Activated T-cell treated with anti-CD3 and anti-CD28 coated beads, Interleukin-2, amount 50 U/mL, for 72 hours (primary cell): ENCODE data around the gene MGLL. TPM values are rescaled to one million over a fixed set of nuclear protein-coding genes. Genes with fewer than 3 reads are reported as not detected.

ENCODE experiments used
- ATAC-seq, 2 donors: fragments of 150-1000 bp; cut with Tn5 transposase; replicated peaks in 1 of 2; 2 replicates each; pipeline ENCODE4 v1.10.0; 2021; ENCODE audit warnings: moderate library complexity in 2 of 2, mild to moderate bottlenecking in 1 of 2
- DNase-seq, 2 donors: peaks; one replicate each; pipeline ENCODE4 v3.0.0; 2021 to 2022; ENCODE audit warnings: mixed read lengths in 1 of 2
- H3K27ac Mint-ChIP-seq: one replicate; pipeline ENCODE4 v1.8.0; 2022; ENCODE audit warnings: mild to moderate bottlenecking, moderate library complexity, mixed read lengths
- H3K27me3 Mint-ChIP-seq: one replicate; pipeline ENCODE4 v1.8.0; 2022; ENCODE audit warnings: low read depth, mixed read lengths
- H3K36me3 Mint-ChIP-seq, 2 donors: one replicate each; pipeline ENCODE4 v1.8.0; 2022; ENCODE audit warnings: mixed read lengths in 2 of 2, mild to moderate bottlenecking in 1 of 2; ENCODE audit not compliant: insufficient read depth in 2 of 2
- H3K4me1 Mint-ChIP-seq: one replicate; pipeline ENCODE4 v1.8.0; 2022; ENCODE audit warnings: low read depth, mixed read lengths
- H3K4me3 Mint-ChIP-seq, 2 donors: one replicate each; pipeline ENCODE4 v1.8.0; 2022; ENCODE audit warnings: mild to moderate bottlenecking in 2 of 2, mixed read lengths in 2 of 2, moderate library complexity in 2 of 2
- H3K9me3 Mint-ChIP-seq, 2 donors: one replicate each; pipeline ENCODE4 v1.8.0; 2022; ENCODE audit warnings: mixed read lengths in 2 of 2
- total RNA-seq, 2 donors: library from RNA; stranded (reverse); gene quantifications; one replicate each; pipeline ENCODE4 v1.2.3, GENCODE V29; 2022

The MGLL gene
- total RNA-seq, 2 donors from 2014 or later, result 1.7 to 2.3 TPM

- ATAC-seq, result no peak
Measured at GRCh38 chr3:127716384-127716783, 105.9 kb downstream of the MGLL start.

GRCh38 chr3:127715532-127715931, 106.8 kb downstream of the MGLL start:
- no peaks in the 10 kb centered on the region for H3K4me1 Mint-ChIP-seq
- peaks cover 8% of the 10 kb centered on the region for H3K27me3 Mint-ChIP-seq
- no peaks in the 10 kb centered on the region for H3K36me3 Mint-ChIP-seq
- no peaks in the 10 kb centered on the region for H3K9me3 Mint-ChIP-seq
- DNase-seq, result no peak
- ATAC-seq, result no peak
- H3K27ac Mint-ChIP-seq, result no peak overlapping the region
- H3K4me3 Mint-ChIP-seq, result no peak overlapping the region

More at GRCh38 chr3:127716384-127716783, 105.9 kb downstream of the MGLL start:
- H3K36me3 Mint-ChIP-seq, result no peaks in the 10 kb centered on the region
- H3K9me3 Mint-ChIP-seq, result no peaks in the 10 kb centered on the region
- H3K27me3 Mint-ChIP-seq, result peaks cover 8% of the 10 kb centered on the region
- no peak overlapping the region for H3K4me3 Mint-ChIP-seq
- H3K27ac Mint-ChIP-seq, result no peak overlapping the region
- H3K4me1 Mint-ChIP-seq, result no peaks in the 10 kb centered on the region
- DNase-seq, result no peak

GRCh38 chr3:127714866-127715265, 107.4 kb downstream of the MGLL start:
- H3K27ac Mint-ChIP-seq, result no peak overlapping the region
- DNase-seq (no peak), ATAC-seq (no peak)
- no peaks in the 10 kb centered on the region for H3K36me3 Mint-ChIP-seq
- no peaks in the 10 kb centered on the region for H3K4me1 Mint-ChIP-seq
- no peaks in the 10 kb centered on the region for H3K9me3 Mint-ChIP-seq
- H3K4me3 Mint-ChIP-seq, result no peak overlapping the region
- H3K27me3 Mint-ChIP-seq, result peaks cover 8% of the 10 kb centered on the region

- H3K27ac Mint-ChIP-seq, result no peak overlapping the region
- peaks cover 8% of the 10 kb centered on the region for H3K27me3 Mint-ChIP-seq
- ATAC-seq (no peak), DNase-seq (no peak)
- H3K4me1 Mint-ChIP-seq, result no peaks in the 10 kb centered on the region
- H3K4me3 Mint-ChIP-seq, result no peak overlapping the region
- no peaks in the 10 kb centered on the region for H3K36me3 Mint-ChIP-seq
- no peaks in the 10 kb centered on the region for H3K9me3 Mint-ChIP-seq
Measured at GRCh38 chr3:127714125-127714571, 108.2 kb downstream of the MGLL start.

- DNase-seq (no peak), ATAC-seq (no peak)
- H3K36me3 Mint-ChIP-seq, result no peaks in the 10 kb centered on the region
- H3K27me3 Mint-ChIP-seq, result peaks cover 8% of the 10 kb centered on the region
- no peak overlapping the region for H3K27ac Mint-ChIP-seq
- no peaks in the 10 kb centered on the region for H3K4me1 Mint-ChIP-seq
- no peak overlapping the region for H3K4me3 Mint-ChIP-seq
- no peaks in the 10 kb centered on the region for H3K9me3 Mint-ChIP-seq
Measured at GRCh38 chr3:127712881-127713771, 109.2 kb downstream of the MGLL start.

GRCh38 chr3:127712461-127712860, 109.9 kb downstream of the MGLL start:
- Mint-ChIP-seq H3K27me3 (peaks cover 8% of the 10 kb centered on the region), H3K9me3 (no peaks in the 10 kb centered on the region), H3K4me1 (no peaks in the 10 kb centered on the region), H3K27ac (no peak overlapping the region), H3K4me3 (no peak overlapping the region), H3K36me3 (no peaks in the 10 kb centered on the region)
- no peak for ATAC-seq
- no peak for DNase-seq

GRCh38 chr3:127711896-127712295, 110.4 kb downstream of the MGLL start:
- no peaks in the 10 kb centered on the region for H3K9me3 Mint-ChIP-seq
- no peak overlapping the region for H3K4me3 Mint-ChIP-seq
- H3K36me3 Mint-ChIP-seq, result no peaks in the 10 kb centered on the region
- H3K4me1 Mint-ChIP-seq, result no peaks in the 10 kb centered on the region
- H3K27ac Mint-ChIP-seq, result no peak overlapping the region
- DNase-seq, result no peak
- peaks cover 8% of the 10 kb centered on the region for H3K27me3 Mint-ChIP-seq
- no peak for ATAC-seq

GRCh38 chr3:127711021-127711695, 111.2 kb downstream of the MGLL start:
- no peaks in the 10 kb centered on the region for H3K4me1 Mint-ChIP-seq
- no peaks in the 10 kb centered on the region for H3K9me3 Mint-ChIP-seq

GRCh38 chr3:127710155-127710941, 112.0 kb downstream of the MGLL start:
- no peak for ATAC-seq
- H3K27me3 Mint-ChIP-seq, result peaks cover 4% of the 10 kb centered on the region
- no peaks in the 10 kb centered on the region for H3K36me3 Mint-ChIP-seq
- no peak overlapping the region for H3K27ac Mint-ChIP-seq
- no peak overlapping the region for H3K4me3 Mint-ChIP-seq
- DNase-seq, result no peak
- H3K9me3 Mint-ChIP-seq, result no peaks in the 10 kb centered on the region
- H3K4me1 Mint-ChIP-seq, result no peaks in the 10 kb centered on the region

More at GRCh38 chr3:127711021-127711695, 111.2 kb downstream of the MGLL start:
- no peaks in the 10 kb centered on the region for H3K36me3 Mint-ChIP-seq
- DNase-seq, result no peak
- H3K27me3 Mint-ChIP-seq, result peaks cover 8% of the 10 kb centered on the region
- ATAC-seq, result no peak
- no peak overlapping the region for H3K4me3 Mint-ChIP-seq
- no peak overlapping the region for H3K27ac Mint-ChIP-seq

GRCh38 chr3:127709320-127710060, 112.8 kb downstream of the MGLL start:
- Mint-ChIP-seq H3K4me1 (no peaks in the 10 kb centered on the region), H3K4me3 (no peak overlapping the region), H3K9me3 (no peaks in the 10 kb centered on the region), H3K27me3 (no peaks in the 10 kb centered on the region), H3K36me3 (peaks cover 0 to under 1% of the 10 kb centered on the region in 2 donors), H3K27ac (no peak overlapping the region)
- ATAC-seq, result no peak
- DNase-seq, result no peak

GRCh38 chr3:127708837-127709236, 113.5 kb downstream of the MGLL start:
- Mint-ChIP-seq H3K27ac (no peak overlapping the region), H3K27me3 (no peaks in the 10 kb centered on the region), H3K36me3 (peaks cover 0 to 1% of the 10 kb centered on the region in 2 donors), H3K9me3 (peaks cover 0 to under 1% of the 10 kb centered on the region in 2 donors), H3K4me3 (no peak overlapping the region), H3K4me1 (no peaks in the 10 kb centered on the region)
- no peak for ATAC-seq
- DNase-seq, result no peak

- DNase-seq (no peak), ATAC-seq (no peak)
- Mint-ChIP-seq H3K4me1 (no peaks in the 10 kb centered on the region), H3K27ac (no peak overlapping the region), H3K27me3 (no peaks in the 10 kb centered on the region), H3K9me3 (peaks cover 3 to 4% of the 10 kb centered on the region in 2 donors), H3K36me3 (peaks cover 0 to 1% of the 10 kb centered on the region in 2 donors), H3K4me3 (no peak overlapping the region)
Measured at GRCh38 chr3:127707851-127708411, 114.4 kb downstream of the MGLL start.
